ENCODE measurements around the gene LDB3. TPM values are rescaled to one million over a fixed set of nuclear protein-coding genes. Genes with fewer than 3 reads are reported as not detected.

Gene LDB3
- total and polyA plus RNA-seq, 4 donors: 11.0 to 132 (median 50.2) TPM

- intact Hi-C loops (cut with DNase I): loop anchor here in 1 of 2 donors (2.0 kb wide), 1 partner anchor 77 kb away; no protein-coding TSS in a partner anchor
- Histone ChIP-seq H3K27me3 (ENCODE audit: control insufficient read depth in 1 of 2, insufficient read depth in 2 of 2, low read length in 1 of 2) (no peaks in the 10 kb centered on the region), H3K4me1 (ENCODE audit: control insufficient read depth in 1 of 2, insufficient read depth in 2 of 2, low read length in 2 of 2) (peaks cover 0 to 6% of the 10 kb centered on the region in 2 donors), H3K9me3 (ENCODE audit: control insufficient read depth, low read length) (no peaks in the 10 kb centered on the region), H3K27ac (ENCODE audit: low read depth in 1 of 2, low read length in 2 of 2) (peak overlapping the region; percentile 23 to 61), H3K4me3 (ENCODE audit: low read length in 2 of 2) (no peak overlapping the region), H3K36me3 (ENCODE audit: control insufficient read depth in 1 of 2, insufficient read depth in 2 of 2, low read length in 1 of 2) (no peaks in the 10 kb centered on the region)
- ATAC-seq (ENCODE audit: low FRiP score) (peak; percentile 47), DNase-seq (peak; percentile 79 to 81)
- 23 to 25% methylated on average over 11 of the region's 11 CpGs for WGBS, 2 donors
Observed at GRCh38 chr10:86673827-86674581, 5.7 kb downstream of the LDB3 start.

- 63 to 69% methylated on average over 3 of the region's 3 CpGs for WGBS, 2 donors
- Histone ChIP-seq H3K9me3 (ENCODE audit: control insufficient read depth, low read length) (no peaks in the 10 kb centered on the region), H3K27me3 (ENCODE audit: control insufficient read depth in 1 of 2, insufficient read depth in 2 of 2, low read length in 1 of 2) (no peaks in the 10 kb centered on the region), H3K36me3 (ENCODE audit: control insufficient read depth in 1 of 2, insufficient read depth in 2 of 2, low read length in 1 of 2) (no peaks in the 10 kb centered on the region), H3K27ac (ENCODE audit: low read depth in 1 of 2, low read length in 2 of 2) (no peak overlapping the region), H3K4me3 (ENCODE audit: low read length in 2 of 2) (no peak overlapping the region), H3K4me1 (ENCODE audit: control insufficient read depth in 1 of 2, insufficient read depth in 2 of 2, low read length in 2 of 2) (peaks cover 0 to 6% of the 10 kb centered on the region in 2 donors)
- intact Hi-C loops (cut with DNase I): no loop called here
- ATAC-seq (ENCODE audit: low FRiP score): no peak
- DNase-seq: no peak
Observed at GRCh38 chr10:86674912-86675311, 6.6 kb downstream of the LDB3 start.

DNA sequence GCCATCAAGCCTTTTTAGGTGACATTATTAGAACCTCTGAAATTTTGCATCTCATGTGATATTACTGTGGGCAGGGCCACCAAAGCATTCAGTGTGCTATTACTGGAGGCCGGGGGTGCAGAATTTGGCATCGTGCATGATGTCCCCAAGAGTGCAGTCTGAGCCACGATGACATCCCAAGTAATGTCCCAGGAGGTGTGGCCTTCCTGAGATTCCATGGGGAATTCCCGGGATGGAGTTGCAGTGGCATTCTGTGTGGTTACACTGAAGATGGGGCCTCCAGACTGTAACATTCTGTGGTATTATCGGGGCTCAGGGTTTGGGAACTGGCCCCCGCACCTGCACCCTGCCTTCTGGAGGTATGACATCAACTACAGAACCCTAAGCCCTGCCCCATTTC lies 9.1 kb downstream of the LDB3 start:
- 60 to 61% methylated on average over 6 of the region's 6 CpGs for WGBS, 2 donors
- Histone ChIP-seq H3K36me3 (ENCODE audit: control insufficient read depth in 1 of 2, insufficient read depth in 2 of 2, low read length in 1 of 2) (peaks cover 0 to 4% of the 10 kb centered on the region in 2 donors), H3K4me3 (ENCODE audit: low read length in 2 of 2) (no peak overlapping the region), H3K27ac (ENCODE audit: low read depth in 1 of 2, low read length in 2 of 2) (no peak overlapping the region), H3K9me3 (ENCODE audit: control insufficient read depth, low read length) (no peaks in the 10 kb centered on the region), H3K27me3 (ENCODE audit: control insufficient read depth in 1 of 2, insufficient read depth in 2 of 2, low read length in 1 of 2) (no peaks in the 10 kb centered on the region), H3K4me1 (ENCODE audit: control insufficient read depth in 1 of 2, insufficient read depth in 2 of 2, low read length in 2 of 2) (peaks cover 2 to 6% of the 10 kb centered on the region in 2 donors)
- no peak for ATAC-seq (ENCODE audit: low FRiP score)
- no peak for DNase-seq
- intact Hi-C loops (cut with DNase I): no loop called here

DNA sequence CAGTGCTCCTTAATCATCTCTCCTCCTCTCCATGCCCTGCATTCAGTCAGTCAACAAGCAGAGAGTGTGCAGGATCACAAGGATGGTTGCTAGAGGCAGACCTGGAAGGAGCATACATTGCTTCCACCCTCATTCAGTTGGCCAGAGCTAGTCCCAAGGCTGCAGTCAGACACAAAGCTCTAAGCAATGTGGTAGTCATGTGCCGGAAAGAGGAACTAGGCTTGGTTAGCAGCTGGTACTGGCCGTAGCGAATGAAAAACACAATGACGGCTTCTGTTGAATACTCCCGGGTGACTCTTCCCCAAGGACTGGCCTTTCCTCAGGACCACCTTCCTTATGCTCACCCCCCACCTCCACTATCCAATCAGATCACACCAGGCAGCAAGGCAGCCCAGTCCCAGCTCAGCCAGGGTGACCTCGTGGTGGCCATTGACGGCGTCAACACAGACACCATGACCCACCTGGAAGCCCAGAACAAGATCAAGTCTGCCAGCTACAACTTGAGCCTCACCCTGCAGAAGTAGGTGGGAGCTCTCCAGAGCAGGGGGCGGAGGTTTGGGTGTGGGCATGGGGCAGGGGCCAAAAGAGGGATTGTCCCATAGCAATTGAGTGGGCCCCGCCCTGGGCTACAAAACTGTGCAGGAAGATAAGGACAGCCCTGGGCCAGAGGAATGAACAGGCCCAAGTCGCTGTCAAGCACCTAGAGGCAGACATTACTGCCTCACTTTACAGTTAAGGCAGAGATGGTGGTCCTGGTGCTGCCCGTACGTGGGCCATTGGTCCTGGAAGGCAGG lies 10.9 kb downstream of the LDB3 start:
- intact Hi-C loops (cut with DNase I): no loop called here
- Histone ChIP-seq H3K9me3 (ENCODE audit: control insufficient read depth, low read length) (no peaks in the 10 kb centered on the region), H3K27me3 (ENCODE audit: control insufficient read depth in 1 of 2, insufficient read depth in 2 of 2, low read length in 1 of 2) (no peaks in the 10 kb centered on the region), H3K4me3 (ENCODE audit: low read length in 2 of 2) (no peak overlapping the region), H3K36me3 (ENCODE audit: control insufficient read depth in 1 of 2, insufficient read depth in 2 of 2, low read length in 1 of 2) (peaks cover 0 to 7% of the 10 kb centered on the region in 2 donors), H3K4me1 (ENCODE audit: control insufficient read depth in 1 of 2, insufficient read depth in 2 of 2, low read length in 2 of 2) (peaks cover 0 to 5% of the 10 kb centered on the region in 2 donors), H3K27ac (ENCODE audit: low read depth in 1 of 2, low read length in 2 of 2) (no peak overlapping the region)
- 83 to 84% methylated on average over 13 of the region's 13 CpGs for WGBS, 2 donors
- DNase-seq: peak in 1 of 2 donors; percentile 69
- ATAC-seq (ENCODE audit: low FRiP score): no peak

DNA sequence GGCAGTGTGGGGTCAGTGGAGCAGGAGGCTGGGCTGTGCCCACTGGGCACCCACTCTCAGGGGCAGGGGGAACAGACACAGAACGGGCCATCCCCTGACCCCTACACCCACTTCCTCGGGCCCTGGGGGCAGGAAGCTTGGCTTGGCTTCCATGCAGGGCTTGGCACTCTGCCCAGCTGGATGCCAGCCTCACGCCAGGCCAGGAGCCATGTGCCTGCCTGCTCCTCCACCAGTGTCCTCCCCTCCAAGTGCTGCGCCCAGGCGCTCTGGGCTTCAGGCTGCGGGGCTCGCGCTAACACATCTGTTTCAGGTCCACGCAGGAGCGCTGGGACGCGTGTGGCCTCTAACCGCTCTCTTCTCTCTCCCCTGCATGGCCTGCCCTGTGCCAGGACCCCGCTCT lies 12.7 kb downstream of the LDB3 start:
- Histone ChIP-seq H3K4me3 (ENCODE audit: low read length in 2 of 2) (no peak overlapping the region), H3K4me1 (ENCODE audit: control insufficient read depth in 1 of 2, insufficient read depth in 2 of 2, low read length in 2 of 2) (peaks cover 0 to 5% of the 10 kb centered on the region in 2 donors), H3K27ac (ENCODE audit: low read depth in 1 of 2, low read length in 2 of 2) (peak overlapping the region; percentile 10 to 73), H3K9me3 (ENCODE audit: control insufficient read depth, low read length) (no peaks in the 10 kb centered on the region), H3K27me3 (ENCODE audit: control insufficient read depth in 1 of 2, insufficient read depth in 2 of 2, low read length in 1 of 2) (no peaks in the 10 kb centered on the region), H3K36me3 (ENCODE audit: control insufficient read depth in 1 of 2, insufficient read depth in 2 of 2, low read length in 1 of 2) (peaks cover 0 to 7% of the 10 kb centered on the region in 2 donors)
- intact Hi-C loops (cut with DNase I): loop anchor here (5.0 kb wide), 2 partner anchors 39 to 279 kb away; no protein-coding TSS in a partner anchor
- peak; percentile 77 to 90 for DNase-seq
- peak; percentile 60 for ATAC-seq (ENCODE audit: low FRiP score)
- 14 to 17% methylated on average over 12 to 14 of the region's 14 CpGs for WGBS, 2 donors

- Histone ChIP-seq H3K4me3 (ENCODE audit: low read length in 2 of 2) (no peak overlapping the region), H3K27ac (ENCODE audit: low read depth in 1 of 2, low read length in 2 of 2) (peak overlapping the region; percentile 10 to 73), H3K27me3 (ENCODE audit: control insufficient read depth in 1 of 2, insufficient read depth in 2 of 2, low read length in 1 of 2) (no peaks in the 10 kb centered on the region), H3K36me3 (ENCODE audit: control insufficient read depth in 1 of 2, insufficient read depth in 2 of 2, low read length in 1 of 2) (peaks cover 0 to 7% of the 10 kb centered on the region in 2 donors), H3K9me3 (ENCODE audit: control insufficient read depth, low read length) (no peaks in the 10 kb centered on the region), H3K4me1 (ENCODE audit: control insufficient read depth in 1 of 2, insufficient read depth in 2 of 2, low read length in 2 of 2) (peaks cover 0 to 5% of the 10 kb centered on the region in 2 donors)
- ATAC-seq (ENCODE audit: low FRiP score) (no peak), DNase-seq (no peak)
- 80 to 83% methylated on average over 22 of the region's 22 CpGs for WGBS, 2 donors
- intact Hi-C loops (cut with DNase I): loop anchor here (5.0 kb wide), 2 partner anchors 40 to 280 kb away; no protein-coding TSS in a partner anchor
Observed at GRCh38 chr10:86681722-86682386, 13.5 kb downstream of the LDB3 start.

DNA sequence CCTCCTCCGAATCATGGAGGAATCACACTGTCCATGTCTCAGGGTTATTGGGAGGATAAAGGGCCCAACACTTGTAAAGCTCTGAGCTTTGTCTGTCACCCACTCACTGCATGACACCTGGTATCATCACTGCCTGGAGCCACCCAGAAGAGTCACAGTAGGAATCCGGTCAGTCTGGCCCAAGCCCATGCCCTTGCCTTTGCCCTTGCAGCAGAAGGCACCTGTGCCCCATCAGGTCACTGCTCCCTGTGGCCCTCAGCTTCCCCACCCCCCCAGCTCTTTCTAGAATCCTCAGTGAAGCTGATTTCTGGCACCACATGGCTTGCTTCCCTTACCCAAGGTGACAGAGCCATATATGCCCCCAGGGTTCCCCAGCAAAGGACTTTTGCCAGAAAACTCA lies 14.4 kb downstream of the LDB3 start:
- WGBS, 2 donors: 83 to 85% methylated on average over 2 of the region's 2 CpGs
- Histone ChIP-seq H3K9me3 (ENCODE audit: control insufficient read depth, low read length) (no peaks in the 10 kb centered on the region), H3K4me1 (ENCODE audit: control insufficient read depth in 1 of 2, insufficient read depth in 2 of 2, low read length in 2 of 2) (peaks cover 0 to 5% of the 10 kb centered on the region in 2 donors), H3K27me3 (ENCODE audit: control insufficient read depth in 1 of 2, insufficient read depth in 2 of 2, low read length in 1 of 2) (no peaks in the 10 kb centered on the region), H3K36me3 (ENCODE audit: control insufficient read depth in 1 of 2, insufficient read depth in 2 of 2, low read length in 1 of 2) (peaks cover 0 to 7% of the 10 kb centered on the region in 2 donors), H3K27ac (ENCODE audit: low read depth in 1 of 2, low read length in 2 of 2) (peak overlapping the region in 1 of 2 donors; percentile 4), H3K4me3 (ENCODE audit: low read length in 2 of 2) (no peak overlapping the region)
- intact Hi-C loops (cut with DNase I): loop anchor here (5.0 kb wide), 2 partner anchors 40 to 280 kb away; no protein-coding TSS in a partner anchor
- DNase-seq: no peak
- ATAC-seq (ENCODE audit: low FRiP score): no peak

GRCh38 chr10:86684331-86685097 lies 16.2 kb downstream of the LDB3 start:
- Histone ChIP-seq H3K4me1 (ENCODE audit: control insufficient read depth in 1 of 2, insufficient read depth in 2 of 2, low read length in 2 of 2) (peaks cover 0 to 5% of the 10 kb centered on the region in 2 donors), H3K9me3 (ENCODE audit: control insufficient read depth, low read length) (no peaks in the 10 kb centered on the region), H3K4me3 (ENCODE audit: low read length in 2 of 2) (no peak overlapping the region), H3K27me3 (ENCODE audit: control insufficient read depth in 1 of 2, insufficient read depth in 2 of 2, low read length in 1 of 2) (no peaks in the 10 kb centered on the region), H3K36me3 (ENCODE audit: control insufficient read depth in 1 of 2, insufficient read depth in 2 of 2, low read length in 1 of 2) (peaks cover 0 to 7% of the 10 kb centered on the region in 2 donors), H3K27ac (ENCODE audit: low read depth in 1 of 2, low read length in 2 of 2) (peak overlapping the region; percentile 51 to 70)
- intact Hi-C loops (cut with DNase I): loop anchor here (5.0 kb wide), 2 partner anchors 42 to 282 kb away; no protein-coding TSS in a partner anchor
- 13 to 15% methylated on average over 9 of the region's 9 CpGs for WGBS, 2 donors
- peak; percentile 70 for ATAC-seq (ENCODE audit: low FRiP score)
- DNase-seq: peak; percentile 77 to 87

Data from aorta (tissue), 5 donors.